Spinal cord (tissue), 10 donors: ENCODE data around the gene PDLIM7. TPM values are rescaled to one million over a fixed set of nuclear protein-coding genes. Genes with fewer than 3 reads are reported as not detected.

Experiments
- DNase-seq, 6 donors: peaks; one replicate each; pipeline versions ENCODE4 v3.0.0 to v3.0.0-alpha.2; 2013 to 2015; ENCODE audit warnings: low spot score in 6 of 6, low read depth in 4 of 6
- H3K27ac ChIP-seq: one replicate; pipeline ENCODE4 v1.5.1; 2013; ENCODE audit warnings: low read depth, low read length, control low read depth
- H3K27me3 ChIP-seq: one replicate; pipeline ENCODE4 v1.6.1; 2013; ENCODE audit warnings: low read length; ENCODE audit not compliant: control insufficient read depth, insufficient read depth
- H3K36me3 ChIP-seq: one replicate; pipeline ENCODE4 v1.6.1; 2013; ENCODE audit warnings: low read length; ENCODE audit not compliant: control insufficient read depth, insufficient read depth
- H3K4me1 ChIP-seq: one replicate; pipeline ENCODE4 v1.6.1; 2013; ENCODE audit warnings: low read length; ENCODE audit not compliant: control insufficient read depth, insufficient read depth
- H3K4me3 ChIP-seq: one replicate; pipeline ENCODE4 v1.5.1; 2013; ENCODE audit warnings: low read depth, low read length, control low read depth
- H3K9me3 ChIP-seq: one replicate; pipeline ENCODE4 v1.6.1; 2013; ENCODE audit warnings: low read length; ENCODE audit not compliant: control insufficient read depth, insufficient read depth
- WGBS: methylation state at CpG from one replicate; pipeline ENCODE4 v1.1.5; 2013; ENCODE audit warnings: missing lambda C conversion rate; ENCODE audit not compliant: insufficient coverage; 5-methylcytosine and 5-hydroxymethylcytosine counted together
- polyA plus RNA-seq, 2 donors: library from polyadenylated mRNA; unstranded; fragments of 120-200 nt; gene quantifications; one replicate each; pipeline ENCODE4 v1.2.1, GENCODE V29; 2013; ENCODE audit not compliant: insufficient read length in 2 of 2
- total RNA-seq, 2 donors: library from RNA; depleted of rRNA in 1 of 2; stranded (reverse); fragments of 120-200 nt in 1 of 2; fragments of >200 nt in 1 of 2; gene quantifications; one replicate each; pipeline versions ENCODE4 v1.2.3 to v1.2.4, GENCODE V29; 2013 to 2014
- donor health status: healthy.

PDLIM7 gene
- total and polyA plus RNA-seq, 4 donors = 23.4 to 128 (median 64.2) TPM

DNA sequence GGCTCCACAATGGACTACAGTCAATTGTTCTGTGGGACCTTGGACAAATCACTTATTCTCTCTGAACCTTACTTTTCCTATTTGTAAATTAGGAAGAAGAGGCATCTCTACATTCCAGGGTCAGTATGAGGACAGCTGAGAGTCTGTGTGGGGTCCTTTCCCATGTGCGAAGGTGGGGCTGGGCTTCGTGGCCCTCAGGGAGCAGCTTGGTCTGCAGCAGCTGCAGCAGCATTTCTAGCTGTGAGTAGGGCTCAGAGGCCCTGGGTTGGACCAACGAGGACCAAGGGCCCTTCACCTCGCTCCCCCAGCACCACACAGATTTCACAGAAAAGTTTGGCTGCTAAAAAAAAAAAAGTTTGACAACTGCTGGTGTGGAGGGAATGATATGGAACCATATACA is 28.8 kb upstream of the PDLIM7 start:
- Histone ChIP-seq H3K27ac (no peak overlapping the region), H3K36me3 (peaks cover 92% of the 10 kb centered on the region)
- DNase-seq = no peak

DNA sequence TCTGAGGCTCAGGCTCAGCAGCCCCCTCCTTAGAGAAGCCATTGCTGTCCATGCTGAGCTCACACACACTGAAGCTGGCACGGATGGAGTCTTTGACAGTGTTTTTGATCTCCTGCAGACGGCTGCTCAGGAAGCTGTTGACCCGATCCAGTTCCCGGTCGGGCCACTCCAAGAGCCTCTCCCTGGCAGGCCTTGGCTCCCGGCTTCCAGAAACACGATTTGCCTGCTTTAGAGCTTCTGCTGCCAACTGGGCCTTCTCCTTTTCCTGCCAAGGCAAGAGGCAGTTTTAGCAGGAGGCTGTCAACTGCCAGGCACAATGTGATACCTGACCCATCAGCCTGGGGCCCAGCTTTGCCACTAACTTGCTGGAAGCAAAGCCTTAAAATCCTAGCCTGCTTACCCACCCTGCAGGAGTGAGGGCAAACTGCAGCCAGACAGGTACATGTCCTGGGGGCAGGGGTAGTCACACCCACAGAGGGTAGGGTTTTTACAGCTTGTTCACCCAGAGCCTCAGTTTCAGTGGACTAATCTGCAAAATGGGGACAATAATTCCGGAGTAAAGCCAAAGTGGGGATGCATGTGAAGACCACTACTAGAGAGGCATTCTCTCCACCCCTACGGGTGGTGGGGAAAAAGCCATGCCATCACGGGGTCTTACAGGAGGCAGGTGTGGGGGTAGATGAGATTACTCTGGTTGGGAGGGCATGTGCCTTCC is 27.7 kb upstream of the PDLIM7 start:
- Histone ChIP-seq H3K27ac (no peak overlapping the region), H3K4me3 (no peak overlapping the region), H3K36me3 (peaks cover 92% of the 10 kb centered on the region), H3K4me1 (peaks cover 4% of the 10 kb centered on the region), H3K9me3 (no peaks in the 10 kb centered on the region), H3K27me3 (no peaks in the 10 kb centered on the region)
- WGBS = 80% methylated on average over 8 of the region's 10 CpGs
- DNase-seq = no peak

More for the DNA sequence above, 28.8 kb upstream of the PDLIM7 start:
- H3K27me3 ChIP-seq = no peaks in the 10 kb centered on the region
- no peaks in the 10 kb centered on the region for H3K4me1 ChIP-seq
- no peak overlapping the region for H3K4me3 ChIP-seq
- WGBS = 100% methylated on average over 2 of the region's 4 CpGs
- no peaks in the 10 kb centered on the region for H3K9me3 ChIP-seq

DNA sequence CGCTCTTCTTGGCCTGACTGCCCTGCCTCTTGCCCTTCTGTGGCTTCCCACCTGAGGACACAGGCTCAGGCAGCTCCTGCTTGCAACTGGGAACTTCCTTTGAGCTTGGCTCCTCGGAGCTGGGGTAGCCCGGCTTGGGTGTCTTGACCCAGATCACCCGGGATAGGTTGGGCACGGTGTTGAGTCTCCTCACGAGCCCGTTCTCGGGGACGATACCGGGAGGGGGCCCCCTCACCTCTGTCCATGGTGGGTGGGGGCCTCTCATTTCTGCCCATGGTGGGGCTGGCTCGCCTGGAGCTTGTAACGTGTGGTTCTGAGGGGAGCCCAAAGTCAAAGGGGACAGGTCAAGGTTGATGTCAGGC is 27.1 kb upstream of the PDLIM7 start:
- Histone ChIP-seq H3K36me3 (peaks cover 92% of the 10 kb centered on the region), H3K27me3 (no peaks in the 10 kb centered on the region), H3K9me3 (no peaks in the 10 kb centered on the region), H3K4me1 (peaks cover 4% of the 10 kb centered on the region), H3K27ac (no peak overlapping the region), H3K4me3 (no peak overlapping the region)
- DNase-seq = no peak
- WGBS = 92% methylated on average over 11 of the region's 12 CpGs

DNA sequence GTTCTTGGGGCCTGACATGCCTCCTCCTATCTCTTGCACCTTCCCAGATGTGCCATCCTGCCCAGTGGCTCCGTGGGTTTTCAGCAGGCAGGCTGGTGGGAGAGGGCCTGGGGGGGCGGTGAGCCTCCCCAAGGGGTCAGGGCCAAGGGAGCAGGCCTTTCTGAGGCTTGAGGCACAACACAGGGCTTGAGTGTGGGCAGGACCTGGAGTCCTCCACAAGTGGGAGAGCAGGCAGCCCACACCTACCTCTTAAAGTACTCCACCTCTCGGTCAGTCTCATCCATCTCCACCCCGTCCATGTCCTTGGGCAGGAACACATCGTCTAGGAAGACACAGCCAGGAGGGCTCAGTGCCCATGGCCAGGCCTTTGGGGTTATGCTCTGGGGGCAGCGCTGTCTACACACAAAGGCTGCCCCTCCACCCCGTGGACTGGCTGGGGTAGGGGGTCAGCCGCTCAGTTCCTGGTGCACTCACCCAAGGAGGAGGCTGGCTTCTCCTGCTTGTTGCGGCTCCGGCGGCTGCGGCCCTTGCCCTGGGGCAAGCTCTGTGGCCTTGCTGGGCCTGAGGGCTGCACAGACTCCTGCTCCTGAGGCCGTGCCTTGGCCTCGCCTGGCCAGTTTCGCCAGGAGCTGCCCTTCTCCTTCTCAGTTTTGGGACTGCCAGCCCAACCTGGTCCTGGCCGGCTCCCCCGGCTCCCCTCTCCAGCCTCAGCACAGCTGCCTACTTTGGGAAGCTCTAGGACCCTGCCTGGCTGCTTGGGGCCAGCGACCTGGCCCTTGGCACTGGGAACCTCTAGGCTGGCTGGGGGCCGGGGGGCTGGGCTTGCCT is 26.5 kb upstream of the PDLIM7 start:
- H3K4me3 ChIP-seq = no peak overlapping the region
- H3K27me3 ChIP-seq = no peaks in the 10 kb centered on the region
- DNase-seq = no peak
- no peak overlapping the region for H3K27ac ChIP-seq
- WGBS = 95% methylated on average over 17 of the region's 19 CpGs
- peaks cover 4% of the 10 kb centered on the region for H3K4me1 ChIP-seq
- H3K36me3 ChIP-seq = peaks cover 90% of the 10 kb centered on the region
- H3K9me3 ChIP-seq = no peaks in the 10 kb centered on the region

DNA sequence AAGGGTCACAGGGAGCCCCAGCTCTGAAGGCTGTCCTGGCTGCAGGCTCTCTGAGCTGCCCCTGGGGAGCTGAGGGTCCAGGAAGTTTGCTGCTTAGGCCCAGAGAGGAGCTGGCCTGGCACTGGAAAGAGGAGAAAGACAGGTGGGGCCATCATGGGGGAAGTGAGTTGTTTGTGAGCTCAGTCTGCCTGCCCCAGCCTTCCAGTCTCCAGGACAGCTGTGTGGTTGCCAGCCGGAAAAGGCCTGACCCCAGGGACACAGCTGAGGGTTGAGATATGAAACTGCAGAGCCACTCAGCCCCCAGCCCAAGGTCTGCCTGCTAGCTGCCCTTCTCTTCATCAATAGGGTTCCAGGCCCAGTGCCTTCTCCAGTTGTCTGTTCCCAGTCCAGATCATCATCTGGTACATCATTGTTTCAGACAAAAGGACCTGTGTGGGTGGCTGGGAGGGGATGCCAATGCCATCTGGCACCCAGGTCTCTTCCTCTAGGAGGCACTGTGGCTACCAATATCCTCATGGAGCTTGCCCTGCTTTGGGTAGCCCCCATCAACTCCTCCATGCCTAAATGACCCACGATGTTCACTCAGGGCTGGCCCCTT is 23.6 kb upstream of the PDLIM7 start:
- H3K27ac ChIP-seq = no peak overlapping the region

DNA sequence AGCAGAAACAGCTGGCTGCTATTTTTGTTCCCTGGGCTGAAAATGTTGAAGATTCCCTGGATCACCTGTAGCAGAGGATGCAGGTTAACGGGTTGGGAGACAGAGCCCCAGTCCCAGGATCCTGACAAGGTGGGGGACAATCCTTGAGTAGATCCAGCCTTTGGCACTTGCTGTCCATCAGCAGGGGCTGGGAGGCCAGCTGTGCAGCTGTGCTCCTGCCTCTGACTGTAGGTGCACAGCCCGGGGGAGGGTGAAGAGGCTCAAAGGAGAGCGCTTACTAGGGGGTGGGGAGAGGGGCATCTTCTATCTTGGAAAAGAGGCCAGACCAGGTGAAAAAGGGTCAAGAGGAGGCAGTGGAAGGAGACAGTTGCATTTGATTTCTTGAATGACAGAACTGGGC is 22.9 kb upstream of the PDLIM7 start:
- Histone ChIP-seq H3K9me3 (no peaks in the 10 kb centered on the region), H3K4me1 (peaks cover 20% of the 10 kb centered on the region), H3K4me3 (no peak overlapping the region), H3K27ac (no peak overlapping the region), H3K27me3 (no peaks in the 10 kb centered on the region), H3K36me3 (peaks cover 62% of the 10 kb centered on the region)
- WGBS = 97% methylated on average over 3 of the region's 3 CpGs
- no peak for DNase-seq

More for the DNA sequence above, 23.6 kb upstream of the PDLIM7 start:
- Histone ChIP-seq H3K4me1 (peaks cover 13% of the 10 kb centered on the region), H3K27me3 (no peaks in the 10 kb centered on the region), H3K36me3 (peaks cover 62% of the 10 kb centered on the region), H3K9me3 (no peaks in the 10 kb centered on the region), H3K4me3 (no peak overlapping the region)
- DNase-seq = no peak
- 69% methylated on average over 2 of the region's 2 CpGs for WGBS

DNA sequence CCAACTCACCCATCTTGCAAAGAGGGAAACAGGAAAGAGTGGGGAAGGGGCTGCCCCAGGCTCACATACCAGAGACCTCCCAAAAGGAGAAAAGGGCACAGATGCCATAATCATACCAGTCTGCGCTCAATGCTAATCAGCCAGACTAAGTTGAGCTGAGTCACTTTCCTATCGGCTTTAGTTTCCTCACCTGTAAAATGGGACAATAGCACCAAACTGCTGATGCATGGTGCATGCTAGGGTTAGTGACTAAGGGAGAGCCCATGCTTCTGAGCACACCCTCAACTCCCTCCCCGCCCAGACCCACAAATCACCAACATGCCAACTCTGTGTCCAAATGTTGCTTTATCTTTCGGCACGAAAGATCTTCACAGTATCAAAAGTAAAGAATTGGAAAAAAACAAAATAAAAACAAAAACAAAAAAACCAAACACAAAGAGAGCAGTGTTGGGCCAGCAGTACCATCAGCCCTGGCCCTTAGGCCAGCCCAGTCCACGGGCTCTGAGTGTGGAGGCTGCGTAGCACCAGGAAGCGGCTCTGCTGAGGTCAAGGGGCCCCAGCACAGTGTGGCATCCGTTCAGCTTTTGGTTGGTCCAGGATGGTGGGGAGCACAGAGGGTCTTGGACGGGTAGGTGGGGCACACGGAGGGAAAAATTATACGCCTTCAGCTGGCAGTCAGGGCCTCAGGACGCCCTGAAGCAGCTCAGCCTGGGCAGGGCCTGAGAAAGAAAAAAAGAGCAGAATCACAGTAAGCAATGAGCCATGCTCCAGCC is 22.2 kb upstream of the PDLIM7 start:
- DNase-seq = no peak
- Histone ChIP-seq H3K9me3 (no peaks in the 10 kb centered on the region), H3K4me3 (no peak overlapping the region), H3K27me3 (no peaks in the 10 kb centered on the region), H3K27ac (no peak overlapping the region), H3K36me3 (peaks cover 62% of the 10 kb centered on the region), H3K4me1 (peaks cover 20% of the 10 kb centered on the region)
- WGBS = 82% methylated on average over 8 of the region's 13 CpGs

DNA sequence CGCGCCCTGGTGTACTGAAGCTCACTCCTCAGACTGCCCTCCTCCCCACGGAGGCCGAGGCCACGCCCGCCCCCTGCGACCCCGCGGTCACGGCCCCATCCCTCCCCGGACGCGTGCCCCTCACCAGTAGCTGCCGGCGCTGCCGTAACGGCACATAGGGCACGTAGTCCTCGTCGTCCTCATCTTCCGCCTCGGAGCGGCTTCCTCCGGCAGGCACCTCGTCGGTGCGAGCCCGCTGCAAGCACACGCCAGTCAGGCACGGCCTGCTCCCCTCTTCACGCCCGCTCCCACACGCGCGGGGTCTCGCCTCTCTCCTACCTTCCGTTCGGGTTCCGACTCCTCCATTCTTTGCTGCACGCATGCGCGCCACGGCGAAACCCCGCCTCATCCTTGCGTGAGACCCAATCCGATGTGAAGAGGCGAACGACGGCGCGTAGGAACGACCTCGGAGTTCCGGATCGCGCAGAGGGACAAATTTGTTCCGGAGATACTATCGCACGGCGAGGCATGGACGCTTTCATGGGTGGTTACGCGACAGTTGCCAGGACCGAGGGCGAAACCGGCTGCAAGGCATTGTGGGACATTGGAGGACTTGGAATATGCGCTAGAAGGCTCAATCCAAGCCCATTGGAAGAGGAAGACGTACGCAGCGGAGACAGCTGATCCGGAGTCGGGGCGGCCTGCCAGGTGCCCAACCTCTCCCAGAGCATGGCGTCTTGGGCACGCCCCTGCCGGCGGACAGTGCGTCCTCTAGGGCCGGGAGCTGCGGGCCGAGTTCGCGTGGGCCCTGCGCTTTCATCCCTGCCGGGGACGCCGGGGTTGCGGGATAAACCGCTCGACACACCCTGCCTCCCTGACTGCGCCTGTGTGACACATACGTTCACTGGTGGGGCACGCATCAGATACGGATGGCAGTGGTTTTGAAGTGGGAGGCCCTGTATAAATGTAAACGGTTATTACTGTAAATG is 19.5 kb upstream of the PDLIM7 start, which contains the start of gene DDX41:
DDX41 (minus strand) TSS at position 361 of the 968 bp plus-strand sequence; CDS start at position 345, 16 bp downstream.
- Histone ChIP-seq H3K27ac (peak within 1 kb of the TSS; percentile 93), H3K36me3 (peaks cover 70% of the 10 kb centered on the region)
- WGBS = 0% methylated on average over 96 of the region's 96 CpGs

More for the DNA sequence above, 19.5 kb upstream of the PDLIM7 start, which contains the start of gene DDX41:
- H3K27me3 ChIP-seq = no peaks in the 10 kb centered on the region
- DNase-seq = peak; percentile 98 to 100 (median 98)
- no peaks in the 10 kb centered on the region for H3K9me3 ChIP-seq
- H3K4me3 ChIP-seq = peak within 1 kb of the TSS; percentile 94
- H3K4me1 ChIP-seq = peaks cover 20% of the 10 kb centered on the region
